Measurements from ENCODE around the gene NOC2L.
"Not testable (repeated sequence)": the region's sequence is repeated elsewhere in the genome, so short reads cannot be mapped to it uniquely, and the experiment has no call there.

The NOC2L gene

GRCh38 chr1:993379-993995 lies 34.4 kb upstream of the NOC2L start:
- DNase-seq, result no peak

- DNase-seq, result no peak
Observed at GRCh38 chr1:992362-992761, 33.3 kb upstream of the NOC2L start.

- no peak for DNase-seq
Observed at GRCh38 chr1:991895-992294, 32.8 kb upstream of the NOC2L start.

GRCh38 chr1:991275-991674 lies 32.2 kb upstream of the NOC2L start:
- not testable (repeated sequence) for DNase-seq

GRCh38 chr1:988061-988460 lies 29.0 kb upstream of the NOC2L start:
- not testable (repeated sequence) for DNase-seq

- DNase-seq, result no peak
Observed at GRCh38 chr1:985126-985525, 26.1 kb upstream of the NOC2L start.

GRCh38 chr1:984476-984814 lies 25.4 kb upstream of the NOC2L start:
- DNase-seq, result no peak

GRCh38 chr1:983798-984475 lies 24.9 kb upstream of the NOC2L start:
- DNase-seq, result no peak

- DNase-seq, result no peak
Observed at GRCh38 chr1:982765-983436, 23.8 kb upstream of the NOC2L start.

GRCh38 chr1:981955-982558 lies 23.0 kb upstream of the NOC2L start, which contains the start of gene PERM1:
PERM1 (minus strand) TSS chr1:982093; CDS start chr1:981029, 1,064 bp downstream.
- DNase-seq, result no peak

GRCh38 chr1:981491-981954 lies 22.5 kb upstream of the NOC2L start:
- DNase-seq, result no peak

- no peak for DNase-seq
Observed at GRCh38 chr1:980602-981395, 21.7 kb upstream of the NOC2L start.

- no peak for DNase-seq
Observed at GRCh38 chr1:980137-980571, 21.1 kb upstream of the NOC2L start.

GRCh38 chr1:979744-980072 lies 20.7 kb upstream of the NOC2L start:
- DNase-seq, result no peak

- DNase-seq, result no peak
Observed at GRCh38 chr1:978835-979743, 20.0 kb upstream of the NOC2L start.

- DNase-seq, result no peak
Observed at GRCh38 chr1:978069-978834, 19.2 kb upstream of the NOC2L start.

- not testable (repeated sequence) for DNase-seq
Observed at GRCh38 chr1:976791-977190, 17.7 kb upstream of the NOC2L start.

GRCh38 chr1:975896-976683 lies 17.0 kb upstream of the NOC2L start:
- DNase-seq, result no peak

GRCh38 chr1:975365-975764 lies 16.3 kb upstream of the NOC2L start:
- DNase-seq, result no peak

- no peak for DNase-seq
Observed at GRCh38 chr1:974687-975328, 15.8 kb upstream of the NOC2L start.
